H1 (cell line): ENCODE results near the gene PRMT6. TPM values are rescaled to one million over a fixed set of nuclear protein-coding genes. Genes with fewer than 3 reads are reported as not detected.

ENCODE experiments used
- CBX5 ChIP-seq: fragments of 300-800, 300-1000 bp; sonication (generic); IDR thresholded peaks from 2 replicates; pipeline ENCODE4 v1.7.1; 2016; ENCODE audit warnings: antibody characterized with exemption, low read length, low read depth
- EP300 ChIP-seq, 2 experiments: IDR thresholded peaks; 1 replicate in 1 of 2; 2 replicates in 1 of 2; pipeline ENCODE4 v1.6.1; 2011 to 2012; ENCODE audit warnings: low read depth in 2 of 2, low read length in 2 of 2, mild to moderate bottlenecking in 2 of 2, borderline replicate concordance in 1 of 2, inconsistent platforms in 1 of 2, moderate library complexity in 1 of 2
- HDAC6 ChIP-seq: IDR thresholded peaks from one replicate; pipeline ENCODE4 v1.7.1; 2012; ENCODE audit warnings: low read depth, mild to moderate bottlenecking, inconsistent platforms, low read length, moderate library complexity
- KDM4A ChIP-seq: IDR thresholded peaks from one replicate; pipeline ENCODE4 v1.7.1; 2012; ENCODE audit warnings: low read depth, mild to moderate bottlenecking, moderate library complexity, low read length, inconsistent platforms; ENCODE audit not compliant: severe bottlenecking
- SIX5 ChIP-seq: IDR thresholded peaks from 2 replicates; pipeline ENCODE4 v1.6.1; 2011; ENCODE audit warnings: mild to moderate bottlenecking, low read depth, low read length
- SP1 ChIP-seq: IDR thresholded peaks from 2 replicates; pipeline ENCODE4 v1.6.1; 2011; ENCODE audit warnings: low read depth, low read length
- polyA plus RNA-seq, 7 experiments: library from polyadenylated mRNA; depleted of rRNA in 3 of 7; stranded (reverse) in 5 of 7; unstranded in 2 of 7; fragments of >200 nt in 5 of 7; fragments of 200-250 nt in 2 of 7; gene quantifications; 1 replicate in 5 of 7; 2 replicates in 1 of 7; 4 replicates in 1 of 7; pipeline versions ENCODE4 v1.2.1 to v1.2.3, GENCODE V29; 2011 to 2013; ENCODE audit warnings: missing spikeins in 2 of 7, mixed read lengths in 2 of 7
- total RNA-seq: library from RNA; stranded (reverse); fragmentation: NEBNext Ultra II Directional; extraction: Animal tissue kit (Norgen Biotek cat#: 25700); gene quantifications from 2 replicates; pipeline ENCODE4 v1.2.1, GENCODE V29; 2021

The PRMT6 gene
- total and polyA plus RNA-seq, 2 of the 8 experiments (the other 6 are each of a cell fraction or from before 2014, with no cell fraction given): 23.6 to 38.2 TPM

DNA sequence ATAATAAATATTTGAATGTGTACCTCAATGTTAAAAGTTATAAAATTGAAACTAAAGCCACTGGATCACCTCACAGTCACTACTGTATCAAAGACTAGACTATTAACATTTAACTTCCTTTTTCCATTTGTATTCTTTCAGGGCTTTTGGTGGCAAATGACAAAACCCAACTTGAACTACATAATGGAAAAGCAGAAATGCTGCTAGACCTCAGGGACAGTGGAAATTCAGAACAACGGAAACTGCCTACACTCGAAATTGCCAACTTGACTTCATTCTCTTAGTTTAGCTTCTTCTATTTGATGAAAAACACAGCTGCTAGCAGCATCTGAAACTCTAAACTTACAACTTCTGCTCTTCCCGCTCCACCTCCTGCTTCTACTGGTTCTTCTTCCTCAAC lies 49.4 kb downstream of the PRMT6 start (continued):
- TF ChIP-seq HDAC6 (no peak), CBX5 (no peak), SIX5 (no peak), EP300 (IDR thresholded peaks at IDR 0.05; ENCODE audit: borderline replicate concordance in 1 of 2, low read depth in 2 of 2, low read length in 2 of 2) (no peak), SP1 (no peak), KDM4A (no peak)

Other genes with a start within 250 kb of the PRMT6 start
- gene NTNG1, start 84.4 kb downstream of the PRMT6 start, total RNA-seq: 3.4 and 4.1 TPM in 2 replicates
- gene NTNG1, start 84.4 kb downstream of the PRMT6 start, polyA plus RNA-seq (2011; rRNA removed): 0.83 and 1.2 TPM in 2 replicates